CD14-positive monocyte (primary cell): ENCODE data around the gene TUBGCP3. TPM values are rescaled to one million over a fixed set of nuclear protein-coding genes. Genes with fewer than 3 reads are reported as not detected.

Experiments used
- DNase-seq, 3 donors: peaks; one replicate each; pipeline ENCODE4 v3.0.0-alpha.2; 2011 to 2022
- H2AFZ ChIP-seq: 2 replicates; pipeline ENCODE4 v1.6.0; 2012; ENCODE audit warnings: mild to moderate bottlenecking, low read depth, low read length, inconsistent platforms; ENCODE audit not compliant: insufficient read depth, poor library complexity, severe bottlenecking
- H3K27ac ChIP-seq, 2 donors: 1 replicate in 1 of 2; 2 replicates in 1 of 2; pipeline ENCODE4 v1.5.1; 2012 to 2013; ENCODE audit warnings: low read length in 2 of 2, control low read depth in 1 of 2, inconsistent platforms in 1 of 2, low read depth in 1 of 2, mild to moderate bottlenecking in 1 of 2
- H3K27me3 ChIP-seq, 2 donors: one replicate each; pipeline versions ENCODE4 v1.6.0 to v1.6.1; 2011 to 2013; ENCODE audit warnings: low read length in 2 of 2; ENCODE audit not compliant: control insufficient read depth in 2 of 2, insufficient read depth in 2 of 2
- H3K36me3 ChIP-seq, 2 donors: replicated peaks in 1 of 2; 1 replicate in 1 of 2; 2 replicates in 1 of 2; pipeline versions ENCODE4 v1.5.1 to v1.6.1; 2012 to 2013; ENCODE audit warnings: low read length in 2 of 2, control low read depth in 1 of 2, inconsistent platforms in 1 of 2, mild to moderate bottlenecking in 1 of 2; ENCODE audit not compliant: insufficient read depth in 2 of 2, control insufficient read depth in 1 of 2
- H3K4me1 ChIP-seq, 2 donors: 1 replicate in 1 of 2; 2 replicates in 1 of 2; pipeline versions ENCODE4 v1.5.1 to v1.6.1; 2012 to 2013; ENCODE audit warnings: low read length in 2 of 2, control low read depth in 1 of 2, inconsistent platforms in 1 of 2, mild to moderate bottlenecking in 1 of 2, moderate library complexity in 1 of 2; ENCODE audit not compliant: insufficient read depth in 2 of 2, control insufficient read depth in 1 of 2
- H3K4me2 ChIP-seq: replicated peaks from 2 replicates; pipeline ENCODE3; 2012; ENCODE audit warnings: low read length, moderate library complexity, mild to moderate bottlenecking; ENCODE audit not compliant: poor library complexity, severe bottlenecking; ENCODE audit errors: extremely low read depth
- H3K4me3 ChIP-seq, 3 experiments: fragments of 200-600 bp in 1 of 3; sonication (generic) in 1 of 3; replicated peaks in 1 of 3; 1 replicate in 2 of 3; 2 replicates in 1 of 3; pipeline ENCODE4 v1.5.1; 2011 to 2013; ENCODE audit warnings: low read length in 3 of 3, mild to moderate bottlenecking in 3 of 3, control low read depth in 2 of 3, low read depth in 2 of 3, inconsistent platforms in 1 of 3, moderate library complexity in 1 of 3
- H3K79me2 ChIP-seq: 2 replicates; pipeline ENCODE4 v1.6.0; 2012; ENCODE audit warnings: mild to moderate bottlenecking, control low read depth, inconsistent platforms, low read length, moderate library complexity; ENCODE audit not compliant: insufficient read depth
- H3K9ac ChIP-seq: 2 replicates; pipeline ENCODE4 v1.6.0; 2017; ENCODE audit warnings: low read length, mild to moderate bottlenecking; ENCODE audit not compliant: insufficient read depth, poor library complexity, severe bottlenecking
- H3K9me3 ChIP-seq, 2 donors: replicated peaks in 1 of 2; 1 replicate in 1 of 2; 2 replicates in 1 of 2; pipeline versions ENCODE4 v1.5.1 to v1.6.1; 2012 to 2013; ENCODE audit warnings: low read length in 2 of 2, control low read depth in 1 of 2; ENCODE audit not compliant: control insufficient read depth in 1 of 2, insufficient read depth in 1 of 2
- H4K20me1 ChIP-seq: 2 replicates; pipeline ENCODE4 v1.6.0; 2012; ENCODE audit warnings: mild to moderate bottlenecking, low read length, control low read depth, moderate library complexity; ENCODE audit not compliant: insufficient read depth
- H3K27ac Mint-ChIP-seq, 7 donors: one replicate each; pipeline ENCODE4 v1.8.0; 2020; ENCODE audit warnings: mild to moderate bottlenecking in 7 of 7, mixed read lengths in 7 of 7, moderate library complexity in 6 of 7, inconsistent platforms in 2 of 7
- H3K27me3 Mint-ChIP-seq, 3 donors: one replicate each; pipeline ENCODE4 v1.8.0; 2021 to 2022; ENCODE audit warnings: low read depth in 3 of 3, mild to moderate bottlenecking in 3 of 3, mixed read lengths in 3 of 3, moderate library complexity in 3 of 3, inconsistent platforms in 1 of 3
- H3K36me3 Mint-ChIP-seq, 2 donors: one replicate each; pipeline ENCODE4 v1.8.0; 2020; ENCODE audit warnings: mixed read lengths in 2 of 2, inconsistent platforms in 1 of 2, mild to moderate bottlenecking in 1 of 2
- H3K4me1 Mint-ChIP-seq: one replicate; pipeline ENCODE4 v1.8.0; 2020; ENCODE audit warnings: mild to moderate bottlenecking, mixed read lengths
- H3K4me3 Mint-ChIP-seq, 2 donors: one replicate each; pipeline ENCODE4 v1.8.0; 2020; ENCODE audit warnings: mild to moderate bottlenecking in 2 of 2, mixed read lengths in 2 of 2, moderate library complexity in 1 of 2
- H3K9me3 Mint-ChIP-seq, 7 donors: one replicate each; pipeline ENCODE4 v1.8.0; 2020 to 2022; ENCODE audit warnings: mixed read lengths in 7 of 7, mild to moderate bottlenecking in 6 of 7, moderate library complexity in 6 of 7, inconsistent platforms in 2 of 7
- CTCF ChIP-seq: fragments of 200-600 bp; IDR thresholded peaks from one replicate; pipeline ENCODE4 v1.8.0; 2022; ENCODE audit warnings: antibody characterized with exemption, mild to moderate bottlenecking
- WGBS: methylation state at CpG from one replicate; pipeline ENCODE4 v1.1.5; 2013; ENCODE audit warnings: missing lambda C conversion rate; ENCODE audit not compliant: insufficient coverage; 5-methylcytosine and 5-hydroxymethylcytosine counted together
- intact Hi-C, 2 donors: fragments of 100-400 bp; cut with micrococcal nuclease; formaldehyde crosslinking; loops; one replicate each; pipeline versions ENCODE4 v1.15.0 to v1.15.1; 2023
- polyA plus RNA-seq, 3 donors: library from polyadenylated mRNA; depleted of rRNA in 1 of 3; unstranded in 2 of 3; stranded (reverse) in 1 of 3; fragments of 300-500 nt in 2 of 3; fragments of >200 nt in 1 of 3; fragmentation: Illumina TruSeq in 2 of 3; gene quantifications; 1 replicate in 2 of 3; 2 replicates in 1 of 3; pipeline ENCODE4 v1.2.3, GENCODE V29; 2012 to 2021

TUBGCP3 gene
- polyA plus RNA-seq, 3 donors = 25.4 to 47.1 (median 34.1) TPM

- Mint-ChIP-seq H3K4me1 (peaks cover 7% of the 10 kb centered on the region), H3K27me3 (peaks cover 0 to 1% (median 1%) of the 10 kb centered on the region in 3 donors), H3K36me3 (peaks cover 50 to 51% of the 10 kb centered on the region in 2 donors), H3K9me3 (peaks cover 0 to 6% (median 0%) of the 10 kb centered on the region in 7 donors), H3K27ac (peak overlapping the region in 2 of 7 donors; percentile 20 to 53), H3K4me3 (no peak overlapping the region)
- H3K4me2 ChIP-seq = no peak overlapping the region
- no peak overlapping the region for H3K4me3 ChIP-seq
- H3K4me1 ChIP-seq = no peaks in the 10 kb centered on the region
- peaks cover 20 to 45% of the 10 kb centered on the region in 2 donors for H3K36me3 ChIP-seq
- H3K27me3 ChIP-seq = no peaks in the 10 kb centered on the region
- TF ChIP-seq CTCF = no peak
- no peaks in the 10 kb centered on the region for H3K79me2 ChIP-seq
- no peaks in the 10 kb centered on the region for H3K9me3 ChIP-seq
- no peak for DNase-seq
- intact Hi-C loops = no loop called here
- no peak overlapping the region for H2AFZ ChIP-seq
- no CpG with 5 or more reads among the region's 7 CpGs for WGBS
- H4K20me1 ChIP-seq = no peaks in the 10 kb centered on the region
- no peak overlapping the region for H3K27ac ChIP-seq
- no peak overlapping the region for H3K9ac ChIP-seq
Measured at GRCh38 chr13:112483299-112483698, 104.7 kb downstream of the TUBGCP3 start.

GRCh38 chr13:112481458-112481857 lies 106.5 kb downstream of the TUBGCP3 start:
- Mint-ChIP-seq H3K4me1 (peaks cover 7% of the 10 kb centered on the region), H3K27me3 (peaks cover 1 to 3% (median 3%) of the 10 kb centered on the region in 3 donors), H3K4me3 (no peak overlapping the region), H3K9me3 (peaks cover 0 to 6% (median 0%) of the 10 kb centered on the region in 7 donors), H3K27ac (no peak overlapping the region), H3K36me3 (peaks cover 33 to 34% of the 10 kb centered on the region in 2 donors)
- Histone ChIP-seq H3K4me2 (no peak overlapping the region), H3K27me3 (no peaks in the 10 kb centered on the region), H4K20me1 (no peaks in the 10 kb centered on the region), H3K9ac (no peak overlapping the region), H3K9me3 (no peaks in the 10 kb centered on the region), H3K4me1 (no peaks in the 10 kb centered on the region), H3K36me3 (peaks cover 6 to 31% of the 10 kb centered on the region in 2 donors), H3K4me3 (no peak overlapping the region), H2AFZ (no peak overlapping the region), H3K27ac (no peak overlapping the region), H3K79me2 (no peaks in the 10 kb centered on the region)
- no peak for DNase-seq
- no peak for TF ChIP-seq CTCF
- intact Hi-C loops = no loop called here
